ENCODE data around the gene PTPRS.

Gene PTPRS

DNA sequence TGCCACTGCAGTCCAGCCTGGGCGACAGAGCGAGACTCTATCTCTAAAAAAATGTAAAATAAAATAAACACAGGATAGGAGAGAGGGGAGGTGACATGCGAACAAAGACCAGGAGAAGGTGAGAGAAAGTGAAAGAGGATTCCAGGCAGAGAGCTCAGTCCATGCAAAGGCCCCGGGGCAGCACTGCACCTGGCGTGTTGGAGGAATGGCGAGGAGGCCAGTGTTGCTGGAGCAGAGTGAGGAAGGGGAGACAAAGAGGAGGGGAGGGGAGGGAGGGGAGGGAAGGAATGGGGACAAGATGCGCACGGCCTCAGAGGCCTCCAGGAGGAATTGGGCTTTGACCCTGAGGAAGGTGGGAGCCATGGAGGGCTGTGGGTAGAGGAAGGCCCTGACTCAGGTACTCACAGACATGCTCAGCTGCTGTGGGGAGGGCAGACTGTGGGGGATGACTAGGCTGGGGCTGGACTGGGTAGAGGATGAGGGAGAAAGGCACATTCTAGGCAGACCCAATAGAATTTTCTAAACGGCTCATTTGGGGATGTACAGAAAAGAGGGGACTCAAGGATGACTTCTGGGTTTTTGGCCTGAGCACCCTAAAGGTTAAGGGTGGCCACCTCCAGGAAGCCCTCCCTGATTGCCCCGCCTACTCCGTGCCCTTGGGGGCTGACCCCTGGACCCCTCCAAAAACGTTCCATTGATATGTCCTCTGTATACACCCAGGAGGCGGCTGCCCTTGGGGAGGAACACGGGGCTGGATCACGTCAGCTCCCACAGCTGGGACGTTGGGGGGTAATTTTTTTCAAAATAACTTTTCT is 43.9 kb downstream of the PTPRS start:
- H3K4me3 ChIP-seq (ENCODE audit: control insufficient read depth, low read depth, low read length) = no peak overlapping the region
- no peak for DNase-seq (ENCODE audit: low read depth)
- TF ChIP-seq, protein P1, sequence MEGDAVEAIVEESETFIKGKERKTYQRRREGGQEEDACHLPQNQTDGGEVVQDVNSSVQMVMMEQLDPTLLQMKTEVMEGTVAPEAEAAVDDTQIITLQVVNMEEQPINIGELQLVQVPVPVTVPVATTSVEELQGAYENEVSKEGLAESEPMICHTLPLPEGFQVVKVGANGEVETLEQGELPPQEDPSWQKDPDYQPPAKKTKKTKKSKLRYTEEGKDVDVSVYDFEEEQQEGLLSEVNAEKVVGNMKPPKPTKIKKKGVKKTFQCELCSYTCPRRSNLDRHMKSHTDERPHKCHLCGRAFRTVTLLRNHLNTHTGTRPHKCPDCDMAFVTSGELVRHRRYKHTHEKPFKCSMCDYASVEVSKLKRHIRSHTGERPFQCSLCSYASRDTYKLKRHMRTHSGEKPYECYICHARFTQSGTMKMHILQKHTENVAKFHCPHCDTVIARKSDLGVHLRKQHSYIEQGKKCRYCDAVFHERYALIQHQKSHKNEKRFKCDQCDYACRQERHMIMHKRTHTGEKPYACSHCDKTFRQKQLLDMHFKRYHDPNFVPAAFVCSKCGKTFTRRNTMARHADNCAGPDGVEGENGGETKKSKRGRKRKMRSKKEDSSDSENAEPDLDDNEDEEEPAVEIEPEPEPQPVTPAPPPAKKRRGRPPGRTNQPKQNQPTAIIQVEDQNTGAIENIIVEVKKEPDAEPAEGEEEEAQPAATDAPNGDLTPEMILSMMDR (IDR thresholded peaks at IDR 0.05; ENCODE audit: control insufficient read depth, insufficient read depth, low read depth, low read length, missing control alignments) = no peak

DNA sequence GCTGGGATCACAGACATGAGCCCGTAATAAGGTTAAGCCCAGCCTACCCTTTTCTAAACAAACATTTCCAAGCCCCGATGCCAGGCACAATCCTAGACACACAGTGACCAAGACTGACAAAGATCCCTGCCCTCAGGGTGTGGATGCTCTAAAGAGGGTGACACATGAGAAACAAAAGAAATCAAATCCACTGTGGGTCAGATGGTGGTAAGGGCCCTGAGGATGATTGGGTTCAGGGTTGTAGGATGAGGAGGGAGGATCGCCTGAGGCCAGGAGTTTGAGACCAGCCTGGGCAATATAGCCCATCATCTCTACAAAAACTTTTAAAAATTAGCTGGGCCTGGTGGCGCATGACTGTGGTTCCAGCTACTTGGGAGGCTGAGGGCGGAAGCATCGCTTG is 44.6 kb downstream of the PTPRS start:
- no peak for DNase-seq (ENCODE audit: low read depth)
- TF ChIP-seq, protein P1 (IDR thresholded peaks at IDR 0.05; ENCODE audit: control insufficient read depth, insufficient read depth, low read depth, low read length, missing control alignments) = no peak

DNA sequence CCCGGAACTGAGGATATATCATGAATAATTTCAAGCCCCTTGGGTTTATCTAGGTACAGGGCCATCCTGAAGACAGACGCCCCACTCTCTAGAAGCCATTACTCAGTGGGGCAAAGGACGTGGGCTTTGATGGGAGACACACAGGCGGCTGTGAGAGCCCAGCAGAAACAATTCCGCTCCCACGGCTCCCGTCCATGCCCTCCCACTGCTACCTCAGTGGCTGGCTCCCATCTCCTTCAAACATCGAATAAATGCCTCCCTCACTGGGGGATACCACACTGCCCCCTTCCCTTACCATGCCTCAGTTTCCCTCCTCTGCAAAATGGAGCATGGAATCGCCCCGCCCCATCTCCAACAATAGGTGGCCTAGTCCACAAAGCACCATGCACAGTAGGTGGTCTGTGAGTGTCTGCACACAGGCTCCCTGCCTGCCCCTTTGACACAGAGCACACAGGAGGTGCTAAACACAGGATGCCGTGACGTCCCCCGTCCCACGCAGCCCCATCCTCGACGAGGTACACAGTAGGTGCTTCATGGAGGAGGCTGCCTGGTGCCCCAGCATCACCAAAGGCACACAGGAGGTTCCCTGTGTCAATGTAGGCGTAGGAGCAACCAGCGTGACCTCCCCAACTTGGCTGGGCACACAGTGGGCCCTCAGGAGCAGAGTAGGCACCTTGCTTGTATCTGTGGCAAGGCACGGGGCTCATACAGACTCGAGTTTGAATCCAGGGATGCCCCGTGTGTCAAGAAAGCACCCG is 46.0 kb downstream of the PTPRS start:
- DNase-seq (ENCODE audit: low read depth) = no peak
- H3K4me3 ChIP-seq (ENCODE audit: control insufficient read depth, low read depth, low read length) = peak overlapping the region; percentile 63; the same call in 1 of the 2 replicates
- TF ChIP-seq, protein P1 (IDR thresholded peaks at IDR 0.05; ENCODE audit: control insufficient read depth, insufficient read depth, low read depth, low read length, missing control alignments) = no peak

More for the DNA sequence above, 44.6 kb downstream of the PTPRS start:
- H3K4me3 ChIP-seq (ENCODE audit: control insufficient read depth, low read depth, low read length) = no peak overlapping the region

DNA sequence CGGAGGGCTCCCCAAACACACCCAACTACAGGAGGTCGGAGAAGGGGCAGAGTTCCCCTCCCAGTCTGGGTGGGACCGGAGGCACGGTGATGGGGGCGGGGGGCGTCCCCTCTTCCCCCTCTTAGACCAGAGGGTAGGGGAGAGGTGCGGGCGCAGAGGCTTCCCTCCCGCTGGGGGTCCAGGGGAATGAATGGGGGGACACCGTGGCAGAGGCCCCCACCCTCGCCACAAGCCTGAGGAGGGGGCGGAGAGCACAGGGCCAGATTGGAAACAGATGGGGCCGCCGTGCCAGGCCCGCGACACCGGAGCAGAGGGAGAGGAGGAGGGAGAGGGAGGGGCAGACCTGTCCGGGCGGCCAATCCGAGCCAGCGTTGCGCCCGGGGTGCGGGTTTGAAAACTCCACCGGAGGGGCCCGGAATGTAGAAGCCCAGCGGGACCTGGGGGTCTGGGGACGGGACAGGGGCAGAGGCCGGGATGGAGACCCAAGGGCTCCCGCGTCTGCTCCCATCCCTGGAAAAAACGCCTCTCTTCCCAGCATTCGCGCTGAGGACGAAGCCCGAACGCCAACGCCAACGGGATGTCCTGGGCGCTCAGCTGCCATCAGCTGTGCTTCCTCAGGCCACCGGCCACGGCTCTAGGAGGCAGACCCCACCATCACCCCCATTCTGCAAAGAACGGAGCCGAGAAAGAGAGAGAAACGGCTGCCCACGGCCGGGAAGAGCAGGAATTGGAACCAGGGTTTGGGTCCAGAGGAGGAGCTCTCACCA is 46.8 kb downstream of the PTPRS start:
- no peak for DNase-seq (ENCODE audit: low read depth)

DNA sequence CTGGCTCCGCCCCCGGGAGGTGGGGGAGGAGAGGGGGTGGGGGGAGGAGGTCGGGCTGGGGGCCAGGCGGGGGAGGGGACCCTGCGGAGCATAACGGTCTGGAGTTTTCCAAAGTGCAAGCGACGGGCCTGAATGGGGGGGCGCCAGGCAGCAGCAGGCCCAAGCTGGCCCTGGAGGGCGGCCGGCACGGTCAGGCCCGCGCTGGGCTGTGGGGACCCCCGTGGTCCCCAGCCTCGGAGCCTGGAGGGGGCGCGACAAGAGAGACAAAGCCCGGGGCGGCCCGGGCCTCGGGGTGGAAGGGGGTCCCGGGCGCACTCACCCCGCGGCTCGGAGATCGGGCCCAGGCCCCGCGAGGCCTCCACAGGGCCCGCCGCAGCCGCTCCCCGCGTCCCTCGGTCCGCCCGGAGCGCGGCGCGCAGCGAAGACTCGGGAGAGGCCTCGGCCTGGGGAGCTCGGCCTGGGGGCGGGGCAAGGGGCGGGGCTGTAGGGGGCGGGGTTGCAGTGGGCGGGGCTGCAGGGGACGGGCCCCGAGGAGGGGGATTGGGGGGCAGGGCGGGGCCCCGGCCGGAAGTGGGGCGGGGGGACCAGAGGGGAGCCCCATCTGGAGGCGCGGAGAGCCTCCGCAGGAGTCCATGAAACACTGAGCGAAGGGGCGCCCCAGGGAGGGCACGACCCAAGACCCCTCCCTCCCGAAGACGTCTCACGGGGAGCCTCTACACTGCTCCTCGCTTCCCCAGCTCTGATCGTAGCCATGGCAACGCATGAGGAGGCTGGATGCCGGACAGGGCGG is 47.6 kb downstream of the PTPRS start:
- no peak for DNase-seq (ENCODE audit: low read depth)
- TF ChIP-seq, protein P1 (IDR thresholded peaks at IDR 0.05; ENCODE audit: control insufficient read depth, insufficient read depth, low read depth, low read length, missing control alignments) = no peak
- H3K4me3 ChIP-seq (ENCODE audit: control insufficient read depth, low read depth, low read length) = peak overlapping the region; percentile 63

More for the DNA sequence above, 46.8 kb downstream of the PTPRS start:
- TF ChIP-seq, protein P1 (IDR thresholded peaks at IDR 0.05; ENCODE audit: control insufficient read depth, insufficient read depth, low read depth, low read length, missing control alignments) = no peak
- peak overlapping the region; percentile 63 for H3K4me3 ChIP-seq (ENCODE audit: control insufficient read depth, low read depth, low read length)

DNA sequence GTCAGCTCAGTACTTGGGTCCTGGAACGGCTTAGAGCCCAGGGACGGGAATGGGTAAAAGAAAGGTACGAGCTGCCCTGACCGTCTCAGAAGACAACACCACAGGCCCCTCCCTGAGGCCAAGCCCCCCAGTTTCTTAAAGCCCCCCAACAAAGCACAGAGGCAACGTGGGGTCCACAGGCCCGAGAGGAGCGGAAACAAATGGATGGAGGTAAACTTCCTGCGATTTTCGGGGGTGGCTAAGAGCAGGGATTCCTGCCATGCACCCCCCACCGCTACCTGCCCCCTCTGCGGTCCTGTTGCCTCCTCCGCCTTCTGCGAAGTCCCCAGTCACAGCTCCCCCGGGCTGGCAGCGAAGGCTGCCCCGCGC is 48.2 kb downstream of the PTPRS start:
- TF ChIP-seq, protein P1 (IDR thresholded peaks at IDR 0.05; ENCODE audit: control insufficient read depth, insufficient read depth, low read depth, low read length, missing control alignments) = no peak
- H3K4me3 ChIP-seq (ENCODE audit: control insufficient read depth, low read depth, low read length) = peak overlapping the region; percentile 63
- DNase-seq (ENCODE audit: low read depth) = no peak

All from AG09309 (cell line).